ENCODE measurements around the gene RBP3.

- TF ChIP-seq POLR2AphosphoS5 (IDR thresholded peaks at IDR 0.05; ENCODE audit: borderline replicate concordance, low read depth, low read length): no peak
- TF ChIP-seq EZH2 (IDR thresholded peaks at IDR 0.05): no peak
Measured at GRCh38 chr10:47406870-47407691, 58.9 kb downstream of the RBP3 start.

Measured in SK-N-MC (cell line).